Heart left ventricle (tissue), 13 donors: Measurements from ENCODE around the gene CACNA1C.

Experiments
- CTCF ChIP-seq, 12 donors: fragments of 200-600 bp; sonication (generic) in 4 of 12; IDR thresholded peaks; one replicate each; pipeline versions ENCODE4 v1.5.0 to v1.8.0; 2018 to 2022; ENCODE audit warnings: antibody characterized with exemption in 12 of 12, mild to moderate bottlenecking in 5 of 12
- POLR2A ChIP-seq, 2 donors: fragments of 450-650 bp; IDR thresholded peaks; one replicate each; pipeline ENCODE4 v1.6.1; 2017; ENCODE audit warnings: antibody characterized with exemption in 2 of 2, mild to moderate bottlenecking in 2 of 2, moderate library complexity in 2 of 2
- donor health status: ischemic (EF 13 %, LVEDD 7.1; RV severe dilation, severe dysfunction).
- donor health status: DM: no; HTN: yes; CAD: no.
- donor health status: DM: no; HTN: no; CAD: no.
- donor health status: ischemic (EF 25% LVEDD 6.9; RV normal size, moderate dysfunction).
- donor health status: ischemic (EF 25% LVEDD 5.7; RV mildly dilated, moderate dysfunction).
- donor health status: ischemic (EF 35%, LVEDD 5.7; RV mildly dilated, moderate dysfunction).
- donor health status: nonischemic (EF 11% LVEDD 7.7; RV severe dilation, severe dysfunction).
- donor health status: DM: yes; HTN: yes; CAD: no.
- donor health status: PGD.
- donor health status: ischemic (EF 29% LVEDD 5.4; RV normal size, mild dysfunction).
- donor health status: nonischemic (EF 23%, LVEDD 6.1; RV moderate dilation, normal function).

- TF ChIP-seq POLR2A (IDR thresholded peaks at IDR 0.05): no peak
- no peak for TF ChIP-seq CTCF (IDR thresholded peaks at IDR 0.05)
Measured at GRCh38 chr12:2347844-2348481, 295.2 kb downstream of the CACNA1C start.
